ENCODE measurements around the gene ATP9B.

Gene ATP9B

DNA sequence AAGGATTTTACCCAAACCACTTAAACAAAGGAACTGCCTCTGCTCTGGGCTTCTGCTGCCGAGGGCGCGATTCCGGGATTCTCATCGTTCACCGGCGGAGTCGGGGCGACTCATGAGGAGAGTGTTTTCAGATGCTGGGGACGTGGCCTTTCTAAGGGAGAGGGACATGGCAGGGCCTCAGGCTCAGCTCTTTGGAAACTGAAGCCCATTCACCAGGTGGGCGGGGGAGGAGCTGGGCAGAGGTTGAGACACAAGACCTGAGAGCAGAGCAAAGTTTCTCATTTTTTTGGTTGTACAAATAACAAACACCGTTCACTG lies 356.3 kb downstream of the ATP9B start:
- no peak for DNase-seq (ENCODE audit: low read depth in 2 of 3, low spot score in 2 of 3)

DNA sequence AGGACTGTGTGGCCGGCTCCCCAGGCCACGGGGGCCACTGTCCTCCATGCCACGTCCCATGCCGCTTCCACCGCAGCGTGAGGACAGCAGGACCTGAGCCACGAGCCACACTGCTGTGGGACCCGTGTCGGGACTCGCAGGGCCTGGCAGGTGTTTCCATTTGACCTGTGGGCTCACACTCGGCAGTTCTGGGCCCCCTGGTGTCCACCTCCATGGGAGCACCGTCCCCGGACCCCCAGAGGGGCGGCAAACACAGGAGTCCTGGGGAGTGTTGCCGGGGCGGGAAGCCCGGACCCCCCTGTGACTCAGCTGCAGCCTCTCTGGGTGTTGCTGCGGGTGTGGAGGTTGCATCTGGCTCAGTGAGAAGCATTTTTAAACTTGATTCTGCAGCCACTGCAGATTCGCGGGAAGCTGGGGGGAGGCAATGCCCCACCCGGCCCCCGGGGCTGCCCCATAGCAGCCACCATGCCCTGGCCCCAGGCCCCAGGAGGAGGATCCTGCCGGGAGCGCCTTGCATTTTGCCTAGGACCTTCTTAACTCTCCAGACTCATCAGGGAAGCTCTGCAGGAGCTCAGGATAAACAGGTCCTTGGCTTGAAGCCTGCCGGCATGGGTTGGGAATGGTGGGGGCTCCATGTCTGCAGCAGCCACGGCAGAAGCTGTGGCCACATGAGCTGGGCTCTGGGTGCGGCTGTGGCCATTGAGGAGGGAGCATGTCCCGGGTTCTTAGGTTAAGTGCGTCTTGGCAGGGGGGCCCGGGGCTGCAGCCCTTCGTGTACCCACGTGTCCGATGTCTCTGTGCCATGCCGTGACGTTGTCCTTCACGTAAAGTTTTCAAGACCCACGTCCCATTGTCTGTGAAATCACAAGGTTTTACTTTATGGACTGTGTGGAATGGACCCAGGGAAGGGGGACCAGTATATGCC lies 357.4 kb downstream of the ATP9B start:
- DNase-seq (ENCODE audit: low read depth in 2 of 3, low spot score in 2 of 3): no peak

DNA sequence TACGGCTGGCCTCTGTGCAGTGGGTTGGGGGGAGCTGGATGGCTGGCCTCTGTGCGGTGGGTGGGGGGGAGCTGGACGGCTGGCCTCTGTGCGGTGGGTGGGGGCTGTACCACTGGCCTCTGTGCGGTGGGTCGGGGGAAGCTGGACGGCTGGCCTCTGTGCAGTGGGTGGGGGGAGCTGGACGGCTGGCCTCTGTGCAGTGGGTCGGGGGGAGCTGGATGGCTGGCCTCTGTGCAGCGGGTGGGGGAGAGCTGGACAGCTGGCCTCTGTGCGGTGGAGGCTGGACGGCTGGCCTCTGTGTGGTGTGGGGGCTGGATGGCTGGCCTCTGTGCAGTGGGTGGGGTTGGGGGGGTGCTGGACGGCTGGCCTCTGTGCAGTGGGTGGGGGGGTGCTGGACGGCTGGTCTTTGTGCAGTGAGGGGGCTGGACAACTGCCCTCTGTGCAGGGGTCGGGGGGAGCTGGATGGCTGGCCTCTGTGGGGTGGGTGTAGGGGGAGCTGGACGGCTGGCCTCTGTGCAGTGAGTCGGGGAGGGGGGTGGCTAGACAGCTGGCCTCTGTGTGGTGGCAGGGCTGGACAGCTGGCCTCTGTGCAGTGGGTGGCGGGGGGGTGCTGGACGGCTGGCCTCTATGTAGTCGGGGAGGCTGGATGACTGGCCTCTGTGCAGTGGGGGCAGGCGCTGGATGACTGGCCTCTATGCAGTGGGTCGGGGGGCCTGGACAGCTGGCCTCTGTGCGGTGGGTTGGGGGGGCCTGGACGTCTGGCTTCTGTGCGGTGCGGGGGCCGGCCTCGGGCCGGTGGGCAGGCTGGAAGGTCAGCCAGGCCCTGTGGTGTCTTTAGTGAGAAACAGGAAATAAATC lies 358.4 kb downstream of the ATP9B start:
- no peak for DNase-seq (ENCODE audit: low read depth in 2 of 3, low spot score in 2 of 3)

Data from activated CD8-positive, alpha-beta memory T cell treated with anti-CD3 and anti-CD28 coated beads for 48 hours (primary cell).